ENCODE measurements around the gene SCAMP1. TPM values are rescaled to one million over a fixed set of nuclear protein-coding genes. Genes with fewer than 3 reads are reported as not detected.

Gene SCAMP1
- total RNA-seq, 1 donor from 2014 or later, result 21.9 TPM

DNA sequence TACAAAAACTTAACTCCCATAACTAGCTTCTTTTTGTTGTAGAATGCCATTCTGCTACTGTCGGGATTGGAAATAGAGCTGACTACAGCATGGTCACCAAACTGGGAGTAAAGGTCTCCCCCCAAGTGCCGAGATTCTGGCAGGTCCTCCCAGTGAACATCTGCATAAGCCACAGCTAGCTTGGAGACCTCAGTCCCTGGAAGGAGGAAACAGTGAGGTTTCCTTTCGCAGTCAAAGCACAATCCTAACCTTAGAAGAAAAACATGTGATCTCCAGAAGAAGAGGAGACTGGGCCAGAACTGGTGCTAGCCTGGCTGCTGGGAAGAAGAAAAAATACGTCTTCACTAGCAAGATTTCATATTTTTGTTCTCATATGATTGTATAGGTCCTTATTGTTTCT lies 127.4 kb downstream of the SCAMP1 start:
- no peak overlapping the region for H3K27ac ChIP-seq
- peaks cover 22% of the 10 kb centered on the region for H3K4me1 ChIP-seq

DNA sequence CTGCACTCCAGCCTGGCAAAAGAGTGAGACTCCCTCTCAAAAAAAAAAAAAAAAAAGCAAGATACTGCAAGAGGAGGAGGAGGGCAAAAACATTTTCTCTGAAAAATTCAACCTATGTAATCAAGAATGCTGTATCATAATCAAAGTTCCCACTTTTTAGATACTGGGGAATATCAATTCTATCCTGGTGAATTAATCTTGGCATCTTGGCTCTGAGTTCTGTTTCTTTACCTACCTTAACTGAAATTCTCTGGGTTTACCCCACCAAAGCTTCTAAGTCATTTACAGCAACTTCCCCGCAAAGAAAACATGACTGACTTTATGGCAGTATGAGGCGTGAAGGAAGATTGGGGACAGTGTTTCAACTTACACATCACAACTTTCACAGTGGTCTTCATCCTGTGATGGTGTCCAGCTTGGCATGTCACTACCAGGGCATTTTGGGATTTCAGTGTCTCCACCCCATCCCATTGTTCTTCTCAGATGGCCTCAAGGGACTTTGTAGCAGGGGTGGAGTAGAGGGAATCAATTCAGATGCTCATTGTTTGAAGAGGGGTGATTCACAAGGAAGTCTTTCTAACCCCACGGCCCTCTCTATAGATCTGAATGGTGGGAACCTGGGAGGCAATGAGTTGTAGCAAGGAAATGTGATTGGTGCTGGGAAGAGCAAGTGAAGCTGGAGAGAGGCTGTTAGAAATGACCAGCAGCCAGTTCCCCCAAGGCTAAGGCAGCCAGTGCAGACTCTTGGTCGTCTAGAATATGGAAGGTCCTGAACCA lies 130.5 kb downstream of the SCAMP1 start:
- Histone ChIP-seq H3K27me3 (no peaks in the 10 kb centered on the region), H3K9me3 (no peaks in the 10 kb centered on the region), H3K36me3 (peaks cover 0 to 12% of the 10 kb centered on the region in 2 donors), H3K4me1 (peaks cover 17% of the 10 kb centered on the region), H3K4me3 (no peak overlapping the region), H3K27ac (no peak overlapping the region)
- intact Hi-C loops (cut with DNase I), result loop anchor here (10.0 kb wide), 1 partner anchor 314 kb away; no protein-coding TSS in a partner anchor
- no peak for DNase-seq (ENCODE audit: extremely low spot score in 2 of 2)
- no peak for TF ChIP-seq POLR2AphosphoS5 (IDR thresholded peaks at IDR 0.05; ENCODE audit: insufficient read depth in 1 of 2, low read depth in 1 of 2)
- TF ChIP-seq POLR2A (IDR thresholded peaks at IDR 0.05), result no peak
- no peak for TF ChIP-seq CTCF (IDR thresholded peaks at IDR 0.05)

More for the DNA sequence above, 127.4 kb downstream of the SCAMP1 start:
- Histone ChIP-seq H3K9me3 (no peaks in the 10 kb centered on the region), H3K4me3 (no peak overlapping the region), H3K27me3 (no peaks in the 10 kb centered on the region), H3K36me3 (peaks cover 0 to 12% of the 10 kb centered on the region in 2 donors)
- intact Hi-C loops (cut with DNase I), result no loop called here
- TF ChIP-seq CTCF (IDR thresholded peaks at IDR 0.05), result no peak
- TF ChIP-seq POLR2A (IDR thresholded peaks at IDR 0.05), result no peak
- TF ChIP-seq POLR2AphosphoS5 (IDR thresholded peaks at IDR 0.05; ENCODE audit: insufficient read depth in 1 of 2, low read depth in 1 of 2), result no peak
- no peak for DNase-seq (ENCODE audit: extremely low spot score in 2 of 2)

- intact Hi-C loops (cut with DNase I), result loop anchor here (10.0 kb wide), 1 partner anchor 313 kb away; no protein-coding TSS in a partner anchor
- Histone ChIP-seq H3K4me3 (no peak overlapping the region), H3K36me3 (peaks cover 0 to 12% of the 10 kb centered on the region in 2 donors), H3K9me3 (no peaks in the 10 kb centered on the region), H3K27me3 (no peaks in the 10 kb centered on the region), H3K27ac (no peak overlapping the region), H3K4me1 (peaks cover 25% of the 10 kb centered on the region)
- TF ChIP-seq POLR2A (IDR thresholded peaks at IDR 0.05) (no peak), POLR2AphosphoS5 (IDR thresholded peaks at IDR 0.05; ENCODE audit: insufficient read depth in 1 of 2, low read depth in 1 of 2) (no peak), CTCF (IDR thresholded peaks at IDR 0.05) (no peak)
- no peak for DNase-seq (ENCODE audit: extremely low spot score in 2 of 2)
These were observed 131.8 kb downstream of the SCAMP1 start for GRCh38 chr5:78492224-78492623.

DNA sequence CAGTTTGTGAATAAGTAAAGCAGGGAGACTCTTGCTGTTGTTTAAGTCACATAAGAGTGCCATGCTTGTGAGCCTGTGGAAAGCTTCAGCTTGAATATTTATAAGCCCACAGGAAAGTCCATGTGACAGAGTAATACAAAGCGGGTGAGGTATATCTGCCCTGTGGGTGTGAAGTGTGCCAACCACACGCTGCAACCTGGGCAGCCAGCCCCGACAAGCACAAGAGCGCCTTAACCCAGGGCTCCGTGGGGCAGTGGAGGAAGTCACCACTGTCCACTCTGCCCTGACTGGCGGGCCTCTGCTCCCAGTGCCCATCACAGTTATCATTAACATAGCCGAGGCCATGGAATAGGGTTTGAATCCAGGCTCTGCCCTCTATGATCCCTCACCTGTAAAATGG lies 132.2 kb downstream of the SCAMP1 start:
- Histone ChIP-seq H3K4me1 (peaks cover 27% of the 10 kb centered on the region), H3K27ac (no peak overlapping the region), H3K27me3 (no peaks in the 10 kb centered on the region), H3K4me3 (no peak overlapping the region), H3K9me3 (no peaks in the 10 kb centered on the region), H3K36me3 (peaks cover 0 to 12% of the 10 kb centered on the region in 2 donors)
- no peak for DNase-seq (ENCODE audit: extremely low spot score in 2 of 2)
- intact Hi-C loops (cut with DNase I), result loop anchor here (10.0 kb wide), 1 partner anchor 312 kb away; no protein-coding TSS in a partner anchor
- TF ChIP-seq POLR2A (IDR thresholded peaks at IDR 0.05), result no peak
- TF ChIP-seq POLR2AphosphoS5 (IDR thresholded peaks at IDR 0.05; ENCODE audit: insufficient read depth in 1 of 2, low read depth in 1 of 2), result no peak
- TF ChIP-seq CTCF (IDR thresholded peaks at IDR 0.05), result no peak

DNA sequence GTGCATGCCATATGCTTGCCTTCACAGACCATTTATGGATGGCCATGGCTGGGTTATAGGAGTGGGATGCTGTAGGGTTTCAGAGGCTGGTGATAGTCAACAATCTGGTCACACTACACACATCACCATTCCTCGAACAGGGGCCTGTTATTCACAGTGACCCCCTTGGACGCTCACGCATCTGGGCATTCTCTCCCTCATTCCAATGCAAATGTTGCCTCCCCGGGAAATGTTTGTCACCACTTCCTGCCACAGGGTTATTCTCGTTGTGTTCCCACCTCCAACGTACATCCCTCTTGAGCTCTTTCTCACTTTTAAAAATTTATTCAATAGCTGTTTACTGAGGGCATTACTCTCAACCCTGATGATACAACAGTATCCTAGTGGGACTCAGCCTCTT lies 135.4 kb downstream of the SCAMP1 start:
- DNase-seq (ENCODE audit: extremely low spot score in 2 of 2), result no peak
- intact Hi-C loops (cut with DNase I), result loop anchor here (10.0 kb wide), 1 partner anchor 309 kb away; no protein-coding TSS in a partner anchor
- no peak for TF ChIP-seq POLR2AphosphoS5 (IDR thresholded peaks at IDR 0.05; ENCODE audit: insufficient read depth in 1 of 2, low read depth in 1 of 2)
- TF ChIP-seq POLR2A (IDR thresholded peaks at IDR 0.05), result no peak
- TF ChIP-seq CTCF (IDR thresholded peaks at IDR 0.05), result no peak
- Histone ChIP-seq H3K27me3 (no peaks in the 10 kb centered on the region), H3K4me1 (peaks cover 33% of the 10 kb centered on the region), H3K4me3 (no peak overlapping the region), H3K27ac (no peak overlapping the region), H3K36me3 (no peaks in the 10 kb centered on the region), H3K9me3 (no peaks in the 10 kb centered on the region)
